ENCODE results near the gene USP53. TPM values are rescaled to one million over a fixed set of nuclear protein-coding genes. Genes with fewer than 3 reads are reported as not detected.

Gene USP53
- total RNA-seq, 4 donors from 2014 or later: 34.2 to 56.4 (median 44.8) TPM

GRCh38 chr4:119211867-119212233, 663 bp upstream of the USP53 start:
- TF ChIP-seq, protein P1, sequence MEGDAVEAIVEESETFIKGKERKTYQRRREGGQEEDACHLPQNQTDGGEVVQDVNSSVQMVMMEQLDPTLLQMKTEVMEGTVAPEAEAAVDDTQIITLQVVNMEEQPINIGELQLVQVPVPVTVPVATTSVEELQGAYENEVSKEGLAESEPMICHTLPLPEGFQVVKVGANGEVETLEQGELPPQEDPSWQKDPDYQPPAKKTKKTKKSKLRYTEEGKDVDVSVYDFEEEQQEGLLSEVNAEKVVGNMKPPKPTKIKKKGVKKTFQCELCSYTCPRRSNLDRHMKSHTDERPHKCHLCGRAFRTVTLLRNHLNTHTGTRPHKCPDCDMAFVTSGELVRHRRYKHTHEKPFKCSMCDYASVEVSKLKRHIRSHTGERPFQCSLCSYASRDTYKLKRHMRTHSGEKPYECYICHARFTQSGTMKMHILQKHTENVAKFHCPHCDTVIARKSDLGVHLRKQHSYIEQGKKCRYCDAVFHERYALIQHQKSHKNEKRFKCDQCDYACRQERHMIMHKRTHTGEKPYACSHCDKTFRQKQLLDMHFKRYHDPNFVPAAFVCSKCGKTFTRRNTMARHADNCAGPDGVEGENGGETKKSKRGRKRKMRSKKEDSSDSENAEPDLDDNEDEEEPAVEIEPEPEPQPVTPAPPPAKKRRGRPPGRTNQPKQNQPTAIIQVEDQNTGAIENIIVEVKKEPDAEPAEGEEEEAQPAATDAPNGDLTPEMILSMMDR (IDR thresholded peaks at IDR 0.05): no peak
- no peak for TF ChIP-seq POLR2A (IDR thresholded peaks at IDR 0.05)
- no peak for DNase-seq (ENCODE audit: low spot score in 2 of 2)
- WGBS, 2 donors: 0% methylated on average over 12 of the region's 12 CpGs
- intact Hi-C loops (cut with DNase I; ENCODE audit: low total_unique reads): no loop called here
- H3K4me3 ChIP-seq (ENCODE audit: low read depth, poor library complexity, severe bottlenecking): peak overlapping the region; percentile 75

DNA sequence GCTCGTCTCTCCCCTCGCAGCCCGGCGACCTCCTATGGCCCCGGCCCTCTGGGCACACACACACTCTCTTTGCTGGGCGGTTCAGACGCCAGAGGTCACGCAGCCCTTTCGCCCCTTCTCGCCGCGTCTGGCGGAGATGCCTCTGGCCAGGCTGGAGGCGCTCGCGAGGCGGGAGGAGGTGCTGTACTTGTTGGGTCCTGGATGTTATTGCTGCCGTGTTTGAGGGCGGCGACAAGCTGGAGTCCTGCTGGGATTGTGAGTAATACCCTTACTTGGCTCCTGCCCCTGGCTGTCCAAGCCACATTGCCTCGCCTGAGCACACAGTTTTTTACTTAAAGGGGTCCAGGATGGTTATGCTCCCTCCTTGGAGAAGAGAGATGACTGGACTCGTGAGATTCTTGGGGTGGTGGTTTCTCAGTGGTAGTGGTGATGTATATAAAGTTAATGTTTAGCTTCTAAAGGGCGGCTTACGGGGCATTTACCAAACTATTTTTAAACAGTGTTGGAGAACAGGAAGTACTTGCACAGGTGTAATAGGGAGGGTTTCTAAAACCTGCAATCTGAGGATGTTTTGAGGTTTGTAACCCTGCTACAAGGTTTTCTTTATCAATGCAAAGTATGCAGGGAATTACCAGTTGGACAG, 572 bp downstream of the USP53 start:
- intact Hi-C loops (cut with DNase I; ENCODE audit: low total_unique reads): no loop called here
- WGBS, 2 donors: 0% methylated on average over 7 to 20 of the region's 24 CpGs
- TF ChIP-seq POLR2A (IDR thresholded peaks at IDR 0.05): no peak
- TF ChIP-seq, protein P1 (IDR thresholded peaks at IDR 0.05): no peak
- peak; percentile 83 to 97 for DNase-seq (ENCODE audit: low spot score in 2 of 2)
- peak overlapping the region; percentile 75 for H3K4me3 ChIP-seq (ENCODE audit: low read depth, poor library complexity, severe bottlenecking)

GRCh38 chr4:119218093-119218492, 5.6 kb downstream of the USP53 start:
- intact Hi-C loops (cut with DNase I; ENCODE audit: low total_unique reads): no loop called here

GRCh38 chr4:119221412-119221811, 8.9 kb downstream of the USP53 start:
- 79 to 90% methylated on average over 4 of the region's 4 CpGs for WGBS, 2 donors
- H3K4me3 ChIP-seq (ENCODE audit: low read depth, poor library complexity, severe bottlenecking): no peak overlapping the region
- no peak for TF ChIP-seq POLR2A (IDR thresholded peaks at IDR 0.05)
- TF ChIP-seq, protein P1 (IDR thresholded peaks at IDR 0.05): no peak
- intact Hi-C loops (cut with DNase I; ENCODE audit: low total_unique reads): loop anchor here (5.0 kb wide), 1 partner anchor 1996 kb away; no protein-coding TSS in a partner anchor
- DNase-seq (ENCODE audit: low spot score in 2 of 2): no peak

More at GRCh38 chr4:119218093-119218492, 5.6 kb downstream of the USP53 start:
- no peak overlapping the region for H3K4me3 ChIP-seq (ENCODE audit: low read depth, poor library complexity, severe bottlenecking)
- DNase-seq (ENCODE audit: low spot score in 2 of 2): no peak
- TF ChIP-seq, protein P1 (IDR thresholded peaks at IDR 0.05): no peak
- no peak for TF ChIP-seq POLR2A (IDR thresholded peaks at IDR 0.05)
- WGBS, 2 donors: 73 to 80% methylated on average over 1 of the region's 1 CpG

- intact Hi-C loops (cut with DNase I; ENCODE audit: low total_unique reads): no loop called here
- TF ChIP-seq, protein P1 (IDR thresholded peaks at IDR 0.05): no peak
- no peak for TF ChIP-seq POLR2A (IDR thresholded peaks at IDR 0.05)
- H3K4me3 ChIP-seq (ENCODE audit: low read depth, poor library complexity, severe bottlenecking): no peak overlapping the region
- no peak for DNase-seq (ENCODE audit: low spot score in 2 of 2)
These were observed 15.2 kb downstream of the USP53 start for GRCh38 chr4:119227690-119228089.

DNA sequence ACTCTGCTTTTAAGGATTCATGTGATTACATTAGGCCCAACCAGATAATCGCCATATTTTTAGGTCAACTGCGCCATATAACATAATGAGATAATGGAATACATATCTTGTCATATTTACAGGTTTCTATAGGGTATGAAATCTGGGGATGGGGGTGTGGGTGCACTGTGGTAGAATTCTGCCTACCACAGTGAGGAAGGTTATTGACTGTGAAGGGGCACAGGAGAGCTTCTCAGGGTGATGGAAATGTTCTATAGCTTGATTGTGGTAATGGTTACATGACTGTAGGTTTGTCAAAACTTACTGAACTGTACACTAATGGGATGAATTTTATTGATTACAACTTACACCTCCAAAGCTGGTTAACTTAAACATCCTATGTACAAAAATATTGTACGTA, 15.9 kb downstream of the USP53 start:
- no peak overlapping the region for H3K4me3 ChIP-seq (ENCODE audit: low read depth, poor library complexity, severe bottlenecking)
- WGBS, 2 donors: 98% methylated on average over 3 of the region's 3 CpGs
- TF ChIP-seq, protein P1 (IDR thresholded peaks at IDR 0.05): no peak
- no peak for TF ChIP-seq POLR2A (IDR thresholded peaks at IDR 0.05)
- intact Hi-C loops (cut with DNase I; ENCODE audit: low total_unique reads): no loop called here
- no peak for DNase-seq (ENCODE audit: low spot score in 2 of 2)
